WTC11 (cell line): Measurements from ENCODE around the gene GDNF. TPM values are rescaled to one million over a fixed set of nuclear protein-coding genes. Genes with fewer than 3 reads are reported as not detected.

Source experiments
- ATAC-seq: fragments of 200-7000 bp; cut with Tn5 transposase; 2 replicates; pipeline ENCODE4 v1.10.0; 2021; ENCODE audit warnings: mild to moderate bottlenecking, moderate library complexity
- CTCF ChIA-PET: fragments of 300-600 bp; sonication (Branson Sonifier 250); formaldehyde crosslinking; loops from one replicate; lab custom pipeline; 2021; ENCODE audit warnings: antibody characterized with exemption; lab: Charles Lee
- POLR2A ChIA-PET: fragments of 350-600 bp; sonication (Branson Sonifier 250); formaldehyde crosslinking; loops from one replicate; lab custom pipeline; 2021; ENCODE audit warnings: antibody characterized with exemption; lab: Charles Lee
- DNase-seq: peaks from one replicate; pipeline ENCODE4 v3.0.0; 2021; ENCODE audit warnings: low spot score
- H3K27ac Mint-ChIP-seq: 2 replicates; pipeline ENCODE4 v1.8.0; 2021; ENCODE audit warnings: mixed read lengths
- H3K27me3 Mint-ChIP-seq: 2 replicates; pipeline ENCODE4 v1.8.0; 2021; ENCODE audit warnings: low read depth, mild to moderate bottlenecking, moderate library complexity, mixed read lengths
- H3K36me3 Mint-ChIP-seq: 2 replicates; pipeline ENCODE4 v1.8.0; 2021; ENCODE audit warnings: mixed read lengths
- H3K4me1 Mint-ChIP-seq: 2 replicates; pipeline ENCODE4 v1.8.0; 2022; ENCODE audit warnings: mixed read lengths
- H3K4me3 Mint-ChIP-seq: 2 replicates; pipeline ENCODE4 v1.8.0; 2021; ENCODE audit warnings: mild to moderate bottlenecking, moderate library complexity, mixed read lengths
- H3K9me3 Mint-ChIP-seq: 2 replicates; pipeline ENCODE4 v1.8.0; 2021; ENCODE audit warnings: mixed read lengths
- ARID4B ChIP-seq: sonication (generic); formaldehyde crosslinking; IDR thresholded peaks from 2 replicates; pipeline ENCODE4 v1.8.0; 2023; ENCODE audit warnings: missing genetic modification reagents, mild to moderate bottlenecking, borderline replicate concordance
- CBFB ChIP-seq: sonication (generic); formaldehyde crosslinking; IDR thresholded peaks from 2 replicates; pipeline ENCODE4 v1.8.1; 2022; ENCODE audit warnings: mild to moderate bottlenecking, low read depth, missing genetic modification reagents
- CTCF ChIP-seq: fragments of 200-600 bp; IDR thresholded peaks from 2 replicates; pipeline ENCODE4 v1.8.0; 2022; ENCODE audit warnings: antibody characterized with exemption
- GABPB1 ChIP-seq: sonication (generic); formaldehyde crosslinking; IDR thresholded peaks from 2 replicates; pipeline ENCODE4 v1.8.1; 2023; ENCODE audit warnings: mild to moderate bottlenecking, missing genetic modification reagents
- KAT7 ChIP-seq: sonication (generic); formaldehyde crosslinking; IDR thresholded peaks from 2 replicates; pipeline ENCODE4 v1.8.1; 2023; ENCODE audit warnings: missing genetic modification reagents, mild to moderate bottlenecking, borderline replicate concordance
- NFE2L1 ChIP-seq: sonication (generic); formaldehyde crosslinking; IDR thresholded peaks from 2 replicates; pipeline ENCODE4 v1.8.1; 2023; ENCODE audit warnings: missing genetic modification reagents
- NR3C1 ChIP-seq: sonication (generic); formaldehyde crosslinking; conservative IDR thresholded peaks from 2 replicates; pipeline ENCODE4 v1.8.1; 2023; ENCODE audit warnings: low read depth, mild to moderate bottlenecking, missing genetic modification reagents
- OVOL2 ChIP-seq: fragments of 250-450 bp; sonication (Bioruptor Pico); IDR thresholded peaks from 2 replicates; pipeline ENCODE4 v1.9.0; 2021; ENCODE audit warnings: mild to moderate bottlenecking, borderline replicate concordance
- STAT6 ChIP-seq: sonication (generic); formaldehyde crosslinking; conservative IDR thresholded peaks from 2 replicates; pipeline ENCODE4 v1.8.1; 2023; ENCODE audit warnings: mild to moderate bottlenecking, low read depth, missing genetic modification reagents, moderate library complexity
- total RNA-seq: library from RNA; stranded (reverse); gene quantifications from 3 replicates; pipeline ENCODE4 v1.2.3, GENCODE V29; 2021
- TF ChIP-seq, protein P1 (sequence below): sonication (generic); formaldehyde crosslinking; IDR thresholded peaks from 2 replicates; pipeline ENCODE4 v1.8.1; 2023; ENCODE audit warnings: mild to moderate bottlenecking, missing genetic modification reagents, moderate library complexity
- TF ChIP-seq, protein P2 (sequence below): sonication (generic); formaldehyde crosslinking; conservative IDR thresholded peaks from 2 replicates; pipeline ENCODE4 v1.8.1; 2022; ENCODE audit warnings: mild to moderate bottlenecking, missing genetic modification reagents
- TF ChIP-seq, protein P3 (sequence below): sonication (generic); formaldehyde crosslinking; IDR thresholded peaks from 2 replicates; pipeline ENCODE4 v1.8.0; 2023; ENCODE audit warnings: missing genetic modification reagents
- TF ChIP-seq, protein P4 (sequence below): fragments of 250-450 bp; sonication (Bioruptor Pico); IDR thresholded peaks from 2 replicates; pipeline ENCODE4 v1.9.0; 2021; ENCODE audit warnings: moderate library complexity, mild to moderate bottlenecking, inconsistent platforms, borderline replicate concordance
- TF ChIP-seq, protein P5 (sequence below): sonication (generic); formaldehyde crosslinking; IDR thresholded peaks from 2 replicates; pipeline ENCODE4 v1.8.1; 2023; ENCODE audit warnings: mild to moderate bottlenecking, missing genetic modification reagents

Gene GDNF
- total RNA-seq, 1 experiment from 2014 or later = 4.7 TPM

DNA sequence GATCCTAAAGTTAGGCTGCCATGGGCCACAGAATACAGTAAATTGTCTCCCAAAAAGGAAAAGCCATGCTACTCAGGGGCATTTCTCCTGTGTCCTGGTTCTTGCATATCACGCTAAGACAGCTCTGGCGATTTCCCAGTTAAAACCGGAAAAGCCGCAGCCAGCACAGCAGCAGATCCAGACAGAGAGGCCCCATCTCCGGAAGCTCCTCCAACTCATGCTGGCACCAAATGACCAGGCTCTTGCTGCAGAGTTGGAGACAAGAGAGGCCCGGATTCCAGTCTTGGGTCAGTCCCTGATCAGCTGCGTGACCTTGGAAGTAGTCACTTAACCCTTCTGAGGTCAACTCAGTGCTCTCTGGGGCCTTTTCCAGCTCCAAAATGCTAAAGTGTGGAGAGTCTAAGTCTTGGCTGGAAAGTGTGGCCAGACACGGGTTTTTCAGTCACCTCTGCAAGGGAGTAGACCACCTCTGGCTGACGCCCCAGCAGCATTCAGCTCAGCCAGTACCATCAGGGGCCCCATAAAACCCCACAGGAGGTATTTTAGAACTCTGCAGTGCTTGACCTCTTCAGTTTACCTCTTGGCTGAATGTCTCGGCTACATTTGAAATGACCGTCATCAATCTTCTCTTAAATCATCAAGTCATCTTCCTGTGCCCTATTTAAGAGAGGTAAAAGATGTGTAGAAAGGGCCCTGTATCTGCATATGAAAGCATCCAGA, 16.2 kb downstream of the GDNF start:
- CTCF ChIA-PET = interaction anchor here (1.4 kb wide), 2 partner anchors 11 to 100 kb away, joined by 3 to 5 read pairs; no protein-coding TSS in a partner anchor
- DNase-seq (no peak), ATAC-seq (no peak)
- H3K4me3 Mint-ChIP-seq = no peak overlapping the region
- POLR2A ChIA-PET = interaction anchor here (0.6 kb wide), 1 partner anchor 52 kb away, joined by 3 read pairs; no protein-coding TSS in a partner anchor
- no peaks in the 10 kb centered on the region for H3K36me3 Mint-ChIP-seq
- H3K27ac Mint-ChIP-seq = no peak overlapping the region
- H3K27me3 Mint-ChIP-seq = no peaks in the 10 kb centered on the region; the same call in 1 of the 2 replicates
- H3K9me3 Mint-ChIP-seq = peaks cover 5% of the 10 kb centered on the region; the same call in 1 of the 2 replicates
- TF ChIP-seq STAT6 (CRISPR knock-in tag) = no peak
- peaks cover 25% of the 10 kb centered on the region for H3K4me1 Mint-ChIP-seq

GRCh38 chr5:37816883-37817282, 23.0 kb downstream of the GDNF start:
- POLR2A ChIA-PET = interaction anchor here (0.6 kb wide), 1 partner anchor 328 kb away, joined by 4 read pairs; no protein-coding TSS in a partner anchor
- DNase-seq (no peak), ATAC-seq (peak; percentile 64)
- Mint-ChIP-seq H3K27ac (no peak overlapping the region), H3K4me1 (peaks cover 23% of the 10 kb centered on the region), H3K9me3 (peaks cover 10% of the 10 kb centered on the region; the same call in 1 of the 2 replicates), H3K36me3 (0 out of 2 replicates have a peak, but pooled peaks cover 5% of the 10 kb centered on the region), H3K27me3 (no peaks in the 10 kb centered on the region), H3K4me3 (no peak overlapping the region)
- CTCF ChIA-PET = interaction anchor here (1.0 to 1.4 kb wide), 2 partner anchors 93 to 404 kb away, joined by 3 to 4 read pairs; no protein-coding TSS in a partner anchor
- TF ChIP-seq, protein P1, sequence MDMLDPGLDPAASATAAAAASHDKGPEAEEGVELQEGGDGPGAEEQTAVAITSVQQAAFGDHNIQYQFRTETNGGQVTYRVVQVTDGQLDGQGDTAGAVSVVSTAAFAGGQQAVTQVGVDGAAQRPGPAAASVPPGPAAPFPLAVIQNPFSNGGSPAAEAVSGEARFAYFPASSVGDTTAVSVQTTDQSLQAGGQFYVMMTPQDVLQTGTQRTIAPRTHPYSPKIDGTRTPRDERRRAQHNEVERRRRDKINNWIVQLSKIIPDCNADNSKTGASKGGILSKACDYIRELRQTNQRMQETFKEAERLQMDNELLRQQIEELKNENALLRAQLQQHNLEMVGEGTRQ (CRISPR knock-in tag) = peak; percentile 34; the same call in 1 of the 2 replicates
- TF ChIP-seq NR3C1 (CRISPR knock-in tag) (no peak), GABPB1 (CRISPR knock-in tag) (no peak), OVOL2 (CRISPR knock-in tag) (no peak)

DNA sequence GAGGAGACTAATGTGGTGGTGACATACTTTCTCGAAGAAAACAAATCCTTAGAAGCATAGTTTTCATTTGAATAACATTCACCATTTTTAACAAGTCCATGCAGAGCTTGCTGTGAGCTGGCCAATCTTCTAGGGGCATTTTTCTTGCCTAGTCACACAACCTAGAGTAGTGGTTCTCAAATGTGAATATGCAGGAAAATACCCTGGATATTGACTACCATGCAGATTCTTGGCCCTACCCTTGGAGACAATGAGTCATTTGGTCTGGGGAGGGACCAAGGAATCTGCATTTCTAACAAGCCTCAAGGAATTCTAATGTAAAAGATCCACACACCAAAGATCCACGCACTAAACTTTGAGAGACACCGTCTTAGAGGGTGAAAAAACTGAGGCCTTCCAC, 23.5 kb downstream of the GDNF start:
- Mint-ChIP-seq H3K36me3 (0 out of 2 replicates have a peak, but pooled peaks cover 5% of the 10 kb centered on the region), H3K4me1 (peaks cover 23% of the 10 kb centered on the region), H3K27ac (no peak overlapping the region), H3K9me3 (peaks cover 10% of the 10 kb centered on the region; the same call in 1 of the 2 replicates)
- CTCF ChIA-PET = interaction anchor here (1.0 to 1.4 kb wide), 2 partner anchors 93 to 403 kb away, joined by 3 to 4 read pairs; no protein-coding TSS in a partner anchor
- TF ChIP-seq, protein P2, sequence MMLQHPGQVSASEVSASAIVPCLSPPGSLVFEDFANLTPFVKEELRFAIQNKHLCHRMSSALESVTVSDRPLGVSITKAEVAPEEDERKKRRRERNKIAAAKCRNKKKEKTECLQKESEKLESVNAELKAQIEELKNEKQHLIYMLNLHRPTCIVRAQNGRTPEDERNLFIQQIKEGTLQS (CRISPR knock-in tag) = no peak
- TF ChIP-seq ARID4B (no peak), CTCF (no peak), KAT7 (CRISPR knock-in tag) (no peak), NFE2L1 (CRISPR knock-in tag) (no peak), CBFB (no peak)
- TF ChIP-seq, protein P3, sequence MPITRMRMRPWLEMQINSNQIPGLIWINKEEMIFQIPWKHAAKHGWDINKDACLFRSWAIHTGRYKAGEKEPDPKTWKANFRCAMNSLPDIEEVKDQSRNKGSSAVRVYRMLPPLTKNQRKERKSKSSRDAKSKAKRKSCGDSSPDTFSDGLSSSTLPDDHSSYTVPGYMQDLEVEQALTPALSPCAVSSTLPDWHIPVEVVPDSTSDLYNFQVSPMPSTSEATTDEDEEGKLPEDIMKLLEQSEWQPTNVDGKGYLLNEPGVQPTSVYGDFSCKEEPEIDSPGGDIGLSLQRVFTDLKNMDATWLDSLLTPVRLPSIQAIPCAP (CRISPR knock-in tag) = no peak
- TF ChIP-seq, protein P4, sequence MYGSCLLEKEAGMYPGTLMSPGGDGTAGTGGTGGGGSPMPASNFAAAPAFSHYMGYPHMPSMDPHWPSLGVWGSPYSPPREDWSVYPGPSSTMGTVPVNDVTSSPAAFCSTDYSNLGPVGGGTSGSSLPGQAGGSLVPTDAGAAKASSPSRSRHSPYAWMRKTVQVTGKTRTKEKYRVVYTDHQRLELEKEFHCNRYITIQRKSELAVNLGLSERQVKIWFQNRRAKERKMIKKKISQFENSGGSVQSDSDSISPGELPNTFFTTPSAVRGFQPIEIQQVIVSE = no peak
- TF ChIP-seq, protein P5, sequence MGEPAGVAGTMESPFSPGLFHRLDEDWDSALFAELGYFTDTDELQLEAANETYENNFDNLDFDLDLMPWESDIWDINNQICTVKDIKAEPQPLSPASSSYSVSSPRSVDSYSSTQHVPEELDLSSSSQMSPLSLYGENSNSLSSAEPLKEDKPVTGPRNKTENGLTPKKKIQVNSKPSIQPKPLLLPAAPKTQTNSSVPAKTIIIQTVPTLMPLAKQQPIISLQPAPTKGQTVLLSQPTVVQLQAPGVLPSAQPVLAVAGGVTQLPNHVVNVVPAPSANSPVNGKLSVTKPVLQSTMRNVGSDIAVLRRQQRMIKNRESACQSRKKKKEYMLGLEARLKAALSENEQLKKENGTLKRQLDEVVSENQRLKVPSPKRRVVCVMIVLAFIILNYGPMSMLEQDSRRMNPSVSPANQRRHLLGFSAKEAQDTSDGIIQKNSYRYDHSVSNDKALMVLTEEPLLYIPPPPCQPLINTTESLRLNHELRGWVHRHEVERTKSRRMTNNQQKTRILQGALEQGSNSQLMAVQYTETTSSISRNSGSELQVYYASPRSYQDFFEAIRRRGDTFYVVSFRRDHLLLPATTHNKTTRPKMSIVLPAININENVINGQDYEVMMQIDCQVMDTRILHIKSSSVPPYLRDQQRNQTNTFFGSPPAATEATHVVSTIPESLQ (CRISPR knock-in tag) = no peak
- TF ChIP-seq, all 79 proteins: peak for 0
- Mint-ChIP-seq H3K27me3 (no peaks in the 10 kb centered on the region), H3K4me3 (no peak overlapping the region)
- POLR2A ChIA-PET = interaction anchor here (0.6 kb wide), 1 partner anchor 329 kb away, joined by 4 read pairs; no protein-coding TSS in a partner anchor
- ATAC-seq = no peak
- DNase-seq = no peak
